SK-N-MC (cell line): ENCODE results near the gene PSMD2.

ENCODE experiments used
- EZH2 ChIP-seq: fragments of 200-600 bp; sonication (generic); IDR thresholded peaks from one replicate; pipeline ENCODE4 v1.6.1; 2017; ENCODE audit warnings: antibody characterized with exemption
- POLR2AphosphoS5 ChIP-seq: IDR thresholded peaks from 2 replicates; pipeline ENCODE4 v1.6.1; 2012; ENCODE audit warnings: mild to moderate bottlenecking, low read depth, low read length, borderline replicate concordance

DNA sequence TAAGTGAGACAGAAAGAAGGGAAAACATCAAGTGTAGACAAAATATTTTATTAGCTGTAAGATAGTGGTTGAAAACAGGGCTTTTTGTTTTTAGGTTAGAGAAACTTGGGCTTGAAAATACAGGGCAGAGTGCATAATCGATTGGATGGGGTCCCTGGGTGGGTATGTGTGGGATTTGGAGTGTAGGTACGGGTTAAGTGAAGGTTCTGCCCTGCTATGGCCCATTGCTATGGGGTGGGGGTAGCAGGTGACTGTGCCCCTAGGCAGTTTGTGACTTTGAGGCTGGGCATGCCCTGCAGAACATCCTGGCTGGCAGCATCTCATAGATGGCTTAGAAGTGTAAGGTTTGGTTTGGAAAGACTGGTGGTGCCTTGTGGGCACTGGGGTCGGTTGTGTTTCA lies 34.7 kb downstream of the PSMD2 start:
- TF ChIP-seq EZH2 = no peak
- no peak for TF ChIP-seq POLR2AphosphoS5
